ENCODE measurements around the gene RAI1.

DNA sequence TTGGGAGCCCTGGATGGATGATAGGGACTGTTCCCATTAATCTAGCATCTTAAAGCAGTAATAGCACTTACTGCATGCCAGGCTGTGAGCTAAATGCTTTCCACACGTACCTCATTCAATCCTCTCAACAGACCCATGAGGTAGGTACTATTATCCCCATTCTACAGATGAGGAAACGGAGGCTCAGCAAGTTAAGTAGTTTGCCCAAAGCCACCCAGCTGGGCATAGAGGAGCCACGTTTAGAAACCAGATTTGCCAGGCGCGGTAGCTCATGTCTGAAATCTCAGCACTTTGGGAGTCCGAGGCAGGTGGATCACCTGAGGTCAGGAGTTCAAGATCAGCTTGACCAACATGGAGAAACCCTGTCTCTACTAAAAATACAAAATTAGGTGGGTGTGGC lies 2.0 kb upstream of the RAI1 start:
- TF ChIP-seq CTCF (IDR thresholded peaks at IDR 0.05) (no peak), POLR2A (IDR thresholded peaks at IDR 0.05) (no peak), POLR2AphosphoS5 (IDR thresholded peaks at IDR 0.05; ENCODE audit: insufficient read depth in 1 of 2, low read depth in 1 of 2) (no peak)
